HG02870 (cell line): ENCODE results near the gene FMO1.
"Not testable (repeated sequence)": the region's sequence is repeated elsewhere in the genome, so short reads cannot be mapped to it uniquely, and the experiment has no call there.

Experiments
- ATAC-seq: cut with Tn5 transposase; IDR thresholded peaks from one replicate; pipeline ENCODE4 v1.9.1; 2021; ENCODE audit warnings: mild to moderate bottlenecking, moderate library complexity; ENCODE audit not compliant: unreplicated experiment

FMO1 gene

DNA sequence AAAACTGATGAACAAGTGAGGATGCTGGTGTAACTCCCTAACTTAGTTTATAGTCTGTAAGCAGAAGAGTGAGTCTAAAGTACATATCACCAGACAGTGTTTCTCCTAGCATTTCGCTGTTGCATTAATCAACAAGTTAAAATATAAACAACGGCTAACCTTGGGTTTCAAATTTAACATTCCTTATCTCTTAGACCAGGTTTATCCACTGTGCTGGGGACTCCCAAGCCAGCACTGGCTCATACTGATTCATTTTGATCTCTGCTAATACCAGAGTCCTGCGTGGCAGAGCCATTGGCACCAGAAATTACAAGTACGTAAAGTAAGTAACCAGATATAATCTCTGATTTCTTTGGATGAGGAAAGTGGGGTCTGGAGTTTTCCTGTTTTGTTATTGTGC lies at the start of gene FMO1:
FMO1 (plus strand) TSS at position 193 of the 400 bp plus-strand sequence. CDS start 9,594 bp downstream, outside the sequence.
- ATAC-seq = no peak

- no peak for ATAC-seq
Measured at GRCh38 chr1:171204296-171204695, 44.0 kb upstream of the FMO1 start.

- no peak for ATAC-seq
Measured at GRCh38 chr1:171206204-171206977, 41.9 kb upstream of the FMO1 start.

- ATAC-seq = no peak
Measured at GRCh38 chr1:171206978-171207355, 41.3 kb upstream of the FMO1 start.

DNA sequence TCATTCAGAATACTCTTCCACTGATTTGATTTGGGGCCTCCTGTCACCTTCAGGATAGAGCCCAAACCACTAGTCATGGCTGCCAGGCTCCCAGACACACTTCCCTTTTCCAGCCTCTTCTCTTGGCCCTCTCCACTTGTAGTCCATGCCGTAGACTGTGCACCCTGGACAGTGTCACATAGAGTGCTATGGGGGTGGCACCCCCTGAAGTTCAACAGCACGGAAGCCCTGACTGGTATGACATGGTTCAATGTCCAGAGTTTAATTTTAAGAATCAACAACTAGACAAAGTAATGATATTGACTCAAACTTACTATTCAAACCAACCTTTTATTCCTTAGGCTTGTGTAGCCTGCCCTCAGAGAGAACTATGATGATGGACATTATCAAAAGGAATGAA lies 40.9 kb upstream of the FMO1 start:
- ATAC-seq = no peak

DNA sequence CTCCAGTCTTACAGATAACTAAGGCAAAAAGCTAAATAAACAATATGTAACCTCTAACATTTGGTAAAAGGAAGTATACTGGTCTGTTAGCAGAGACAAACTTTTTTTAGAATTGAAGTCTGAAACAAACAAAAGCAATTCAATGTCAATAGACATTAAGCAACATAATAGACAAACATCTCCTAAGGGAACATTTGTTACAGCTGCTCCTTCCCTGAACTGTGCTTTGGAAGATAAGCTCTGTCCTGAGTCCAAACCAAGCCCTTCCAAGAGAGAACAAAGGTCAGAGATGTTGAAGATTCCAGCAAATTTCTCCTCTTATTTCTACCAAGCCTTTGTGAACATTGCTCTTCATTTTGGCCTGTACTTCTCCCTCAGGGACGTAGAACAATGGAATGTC lies 37.9 kb upstream of the FMO1 start:
- ATAC-seq = no peak

DNA sequence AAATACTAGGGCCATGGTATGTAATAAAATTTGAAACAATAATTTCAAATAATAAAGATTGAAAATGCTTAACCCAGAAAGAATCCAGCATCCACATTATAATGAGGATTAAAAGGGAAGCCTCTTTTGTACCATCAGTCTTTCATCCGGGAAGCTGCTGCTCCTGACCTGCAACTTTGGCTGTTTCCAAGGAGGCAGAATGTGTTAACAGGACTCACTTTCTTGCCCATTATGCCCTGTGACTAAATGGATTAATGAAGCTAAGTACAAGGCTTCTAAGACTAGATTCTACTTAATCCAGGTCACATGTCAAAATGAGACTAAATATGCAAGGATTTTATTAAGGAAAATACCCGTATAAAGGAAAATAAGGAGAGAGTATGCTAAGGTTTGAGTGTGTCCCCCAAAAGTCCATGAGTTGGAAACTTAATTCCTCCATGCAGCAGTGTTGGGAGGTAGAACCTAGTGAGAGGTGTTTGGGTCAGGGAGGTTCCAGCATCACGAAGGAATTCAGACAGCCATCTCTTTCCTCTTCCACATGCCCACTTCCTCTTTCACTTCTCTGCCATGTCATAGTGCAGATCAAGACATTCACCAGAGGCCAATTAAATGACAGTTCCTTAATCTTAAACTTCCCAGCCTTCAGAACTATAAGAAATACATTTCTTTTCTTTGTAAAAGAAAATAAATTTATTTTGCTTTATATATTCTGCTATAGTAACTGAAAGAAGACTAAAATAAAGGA lies 35.5 kb upstream of the FMO1 start:
- ATAC-seq = no peak

GRCh38 chr1:171213559-171214454 lies 34.5 kb upstream of the FMO1 start:
- no peak for ATAC-seq

DNA sequence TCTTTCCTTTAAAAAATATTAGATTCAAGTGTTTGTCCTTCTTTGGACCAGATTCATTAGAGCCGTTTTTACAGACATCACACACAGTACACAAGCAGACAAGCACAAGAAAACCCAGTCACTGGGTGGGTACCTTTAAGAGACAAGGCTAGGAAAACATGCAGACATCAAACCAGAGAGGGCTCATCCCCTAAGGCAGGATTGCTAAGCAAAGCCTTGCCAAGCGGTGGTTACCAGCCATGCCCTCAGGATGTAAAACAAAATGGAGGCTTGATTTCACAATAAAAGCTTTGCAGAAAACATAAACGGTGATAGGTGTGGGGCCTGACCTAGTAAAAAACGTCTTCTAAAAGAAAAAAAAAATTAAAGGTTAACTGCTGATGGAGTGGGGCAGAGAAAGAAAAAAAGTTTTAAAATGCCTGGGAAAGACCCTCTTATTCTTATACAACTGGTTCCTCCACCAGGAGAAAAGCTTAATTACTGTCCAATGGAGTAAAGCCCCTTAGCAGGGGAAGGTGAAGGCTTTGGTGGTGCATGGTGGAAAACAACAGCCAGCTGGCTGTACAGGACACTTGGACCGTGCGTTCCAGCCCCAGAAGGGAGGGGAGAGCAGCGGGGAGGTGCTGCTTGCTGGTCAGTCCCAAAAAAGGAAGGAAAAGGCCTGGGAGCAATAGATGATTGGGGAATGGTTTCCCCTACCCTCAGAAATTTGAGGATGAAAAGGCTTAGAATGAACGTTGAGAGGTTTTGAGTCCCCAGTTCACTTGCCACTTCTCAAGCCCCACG lies 30.4 kb upstream of the FMO1 start:
- no peak for ATAC-seq

DNA sequence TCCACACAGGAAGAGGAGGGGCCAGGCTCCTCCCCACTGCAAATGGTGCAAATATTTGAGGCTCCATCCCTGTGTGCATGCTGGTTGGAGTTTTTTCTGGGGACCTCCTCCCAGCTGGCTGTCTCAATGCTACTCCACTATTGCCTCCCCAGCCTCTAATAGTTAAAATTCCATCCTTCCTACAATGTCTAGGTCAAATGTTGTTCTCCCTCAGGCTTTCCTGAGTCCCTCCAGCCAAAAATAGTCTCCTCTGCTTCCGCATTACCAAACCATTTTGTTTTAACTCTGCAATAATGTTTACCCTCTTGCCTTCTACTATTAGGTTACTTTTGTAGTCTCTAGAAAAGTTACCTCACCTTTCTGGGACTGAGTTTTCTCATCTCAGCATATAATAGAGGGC lies 29.6 kb upstream of the FMO1 start:
- ATAC-seq = no peak

GRCh38 chr1:171219346-171220080 lies 28.8 kb upstream of the FMO1 start:
- no peak for ATAC-seq

DNA sequence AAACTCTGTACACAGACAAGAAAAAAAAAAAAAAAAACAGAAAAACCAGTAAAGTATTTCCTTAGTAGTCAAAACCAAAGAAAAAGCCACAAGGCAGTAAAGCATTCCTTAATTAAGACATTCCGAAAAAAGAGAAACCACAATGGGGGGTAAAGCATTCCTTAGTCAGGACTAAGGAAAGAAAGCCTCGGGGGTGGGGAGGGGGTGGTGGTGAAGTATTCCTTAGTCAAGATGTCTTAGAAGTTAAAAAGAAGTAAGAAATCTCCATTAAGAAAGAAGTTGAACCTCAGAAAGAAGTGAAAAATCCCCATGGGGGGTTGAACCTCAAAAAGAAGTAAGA lies 28.2 kb upstream of the FMO1 start:
- no peak for ATAC-seq

GRCh38 chr1:171220581-171221054 lies 27.7 kb upstream of the FMO1 start:
- ATAC-seq = no peak

GRCh38 chr1:171221665-171222591 lies 26.4 kb upstream of the FMO1 start:
- no peak for ATAC-seq

DNA sequence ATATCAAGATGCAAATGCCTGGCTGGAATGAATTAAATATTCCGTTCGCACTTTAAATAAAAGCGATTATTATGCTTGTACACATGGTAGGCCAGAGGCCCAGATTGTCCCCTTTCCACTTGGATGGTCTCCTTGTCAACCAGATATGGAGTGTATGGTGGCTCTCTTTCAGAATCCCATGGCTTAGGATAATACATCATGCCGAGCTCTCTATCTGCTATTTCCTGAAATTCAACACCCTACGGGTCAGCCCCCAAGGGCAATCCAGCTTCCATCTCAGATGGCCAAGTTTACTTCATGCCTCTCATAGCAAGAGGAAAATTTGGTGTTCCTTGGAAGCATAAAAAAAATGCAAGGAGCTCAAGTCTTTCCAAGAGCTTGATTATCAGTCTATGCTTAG lies 25.4 kb upstream of the FMO1 start:
- no peak for ATAC-seq

- ATAC-seq = not testable (repeated sequence)
Measured at GRCh38 chr1:171224257-171224656, 24.0 kb upstream of the FMO1 start.

DNA sequence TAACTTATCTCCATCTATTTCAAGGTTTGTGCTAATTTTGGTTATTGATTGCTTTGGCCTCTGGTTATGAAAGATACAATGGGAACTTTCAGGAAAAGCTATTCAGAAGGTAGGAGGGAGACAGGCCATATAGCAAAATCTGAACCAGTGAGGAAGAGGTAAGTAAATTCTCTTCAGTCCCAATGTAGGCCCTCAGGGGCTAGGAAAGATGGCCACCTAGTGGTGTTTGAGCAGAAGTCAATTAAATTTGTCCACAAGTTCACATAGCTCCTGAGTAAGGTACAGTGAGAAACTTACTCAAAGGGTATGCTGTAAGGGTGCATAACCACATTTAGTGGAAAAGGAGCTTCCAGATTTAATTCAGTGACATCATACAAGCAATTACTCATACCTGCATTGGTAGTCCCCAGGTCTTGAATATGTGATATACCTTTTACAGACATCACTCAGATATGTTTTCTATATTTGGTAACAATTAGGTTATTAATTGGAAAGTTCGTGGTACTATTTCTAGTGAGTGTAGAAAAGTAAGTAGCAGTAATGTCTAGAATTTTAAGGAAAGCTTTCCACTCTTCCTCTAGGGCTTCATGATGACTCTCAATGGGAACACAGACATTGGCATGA lies 21.4 kb upstream of the FMO1 start:
- peak; percentile 90 for ATAC-seq

- ATAC-seq = no peak
Measured at GRCh38 chr1:171231326-171231725, 17.0 kb upstream of the FMO1 start.
